GM12891 (cell line): Measurements from ENCODE around the gene MFSD6.

Source experiments
- PAX5 ChIP-seq: IDR thresholded peaks from 2 replicates; pipeline ENCODE4 v1.6.1; 2011; ENCODE audit warnings: low read length, moderate library complexity, mild to moderate bottlenecking; ENCODE audit not compliant: insufficient read depth, severe bottlenecking
- POLR2A ChIP-seq: IDR thresholded peaks from 2 replicates; pipeline ENCODE4 v1.6.1; 2011; ENCODE audit warnings: low read depth, low read length, control low read depth
- POLR2AphosphoS5 ChIP-seq: IDR thresholded peaks from 2 replicates; pipeline ENCODE4 v1.6.1; 2011; ENCODE audit warnings: low read depth, low read length, control low read depth
- TAF1 ChIP-seq: IDR thresholded peaks from 2 replicates; pipeline ENCODE4 v1.6.1; 2011; ENCODE audit warnings: low read depth, low read length, control low read depth

GRCh38 chr2:190488516-190489233, 80.5 kb downstream of the MFSD6 start:
- TF ChIP-seq TAF1: no peak
- no peak for TF ChIP-seq POLR2A
- TF ChIP-seq POLR2AphosphoS5: no peak
- no peak for TF ChIP-seq PAX5
